GM18526 (cell line): ENCODE results near the gene KIAA0513.

Experiments
- POLR2A ChIP-seq: IDR thresholded peaks from 3 replicates; pipeline ENCODE4 v1.6.1; 2011; ENCODE audit not compliant: insufficient read length; ENCODE audit errors: extremely low read depth

Gene KIAA0513

GRCh38 chr16:85094176-85094805 lies 66.7 kb downstream of the KIAA0513 start:
- no peak for TF ChIP-seq POLR2A

- no peak for TF ChIP-seq POLR2A
Observed at GRCh38 chr16:85094812-85095211, 67.2 kb downstream of the KIAA0513 start.

GRCh38 chr16:85096921-85097320 lies 69.3 kb downstream of the KIAA0513 start:
- TF ChIP-seq POLR2A, result no peak

- no peak for TF ChIP-seq POLR2A
Observed at GRCh38 chr16:85098565-85098964, 71.0 kb downstream of the KIAA0513 start.

GRCh38 chr16:85100265-85100664 lies 72.7 kb downstream of the KIAA0513 start:
- no peak for TF ChIP-seq POLR2A

- TF ChIP-seq POLR2A, result no peak
Observed at GRCh38 chr16:85101956-85102630, 74.5 kb downstream of the KIAA0513 start.

GRCh38 chr16:85103114-85104079 lies 75.8 kb downstream of the KIAA0513 start:
- no peak for TF ChIP-seq POLR2A

GRCh38 chr16:85104147-85104546 lies 76.6 kb downstream of the KIAA0513 start:
- TF ChIP-seq POLR2A, result no peak

GRCh38 chr16:85104821-85105391 lies 77.3 kb downstream of the KIAA0513 start:
- TF ChIP-seq POLR2A, result no peak

GRCh38 chr16:85105475-85105874 lies 77.9 kb downstream of the KIAA0513 start:
- no peak for TF ChIP-seq POLR2A

GRCh38 chr16:85107083-85107482 lies 79.5 kb downstream of the KIAA0513 start:
- TF ChIP-seq POLR2A, result no peak

GRCh38 chr16:85107532-85107931 lies 79.9 kb downstream of the KIAA0513 start:
- TF ChIP-seq POLR2A, result no peak

GRCh38 chr16:85110105-85110504 lies 82.5 kb downstream of the KIAA0513 start:
- TF ChIP-seq POLR2A, result no peak

- no peak for TF ChIP-seq POLR2A
Observed at GRCh38 chr16:85111184-85111583, 83.6 kb downstream of the KIAA0513 start.

GRCh38 chr16:85112364-85112763 lies 84.8 kb downstream of the KIAA0513 start, which contains the start of gene CIBAR2:
Gene CIBAR2, minus strand, starts transcription at chr16:85112472. Its CDS starts 120 bp downstream, at chr16:85112352.
- no peak for TF ChIP-seq POLR2A
